Right renal pelvis (tissue), 4 donors: ENCODE results near the gene UNC79. TPM values are rescaled to one million over a fixed set of nuclear protein-coding genes. Genes with fewer than 3 reads are reported as not detected.

Experiments used
- DNase-seq, 4 donors: peaks; one replicate each; pipeline ENCODE4 v3.0.0-alpha.2; 2013; ENCODE audit warnings: low read depth in 4 of 4, low spot score in 3 of 4, missing footprints in 1 of 4
- polyA plus RNA-seq, 4 donors: library from polyadenylated mRNA; unstranded; fragments of 120-200 nt; gene quantifications; one replicate each; pipeline ENCODE4 v1.2.1, GENCODE V29; 2013; ENCODE audit not compliant: insufficient read length in 4 of 4

The UNC79 gene
- polyA plus RNA-seq, 4 donors: 0.84 to 0.99 (median 0.87) TPM

DNA sequence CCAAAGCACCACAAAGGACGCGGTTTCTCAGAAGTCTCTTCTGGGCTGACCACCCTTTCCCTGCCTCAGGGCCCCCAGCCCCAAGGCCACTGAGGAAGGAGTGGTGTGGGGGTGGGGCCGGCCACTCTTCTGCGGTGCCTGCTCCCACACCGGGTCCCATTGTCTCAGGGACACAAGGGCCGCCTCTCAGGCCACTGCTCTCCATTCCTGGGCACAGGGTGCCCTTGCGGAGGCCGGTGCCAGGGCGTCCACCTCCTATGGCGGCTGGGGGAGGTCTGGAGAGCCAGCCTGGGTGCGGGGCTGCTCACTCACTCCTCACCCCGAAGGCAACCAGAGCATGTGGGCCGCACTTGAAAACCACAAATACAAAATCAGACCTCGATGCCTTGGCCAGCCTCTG is 313.4 kb downstream of the UNC79 start:
- no peak for DNase-seq

DNA sequence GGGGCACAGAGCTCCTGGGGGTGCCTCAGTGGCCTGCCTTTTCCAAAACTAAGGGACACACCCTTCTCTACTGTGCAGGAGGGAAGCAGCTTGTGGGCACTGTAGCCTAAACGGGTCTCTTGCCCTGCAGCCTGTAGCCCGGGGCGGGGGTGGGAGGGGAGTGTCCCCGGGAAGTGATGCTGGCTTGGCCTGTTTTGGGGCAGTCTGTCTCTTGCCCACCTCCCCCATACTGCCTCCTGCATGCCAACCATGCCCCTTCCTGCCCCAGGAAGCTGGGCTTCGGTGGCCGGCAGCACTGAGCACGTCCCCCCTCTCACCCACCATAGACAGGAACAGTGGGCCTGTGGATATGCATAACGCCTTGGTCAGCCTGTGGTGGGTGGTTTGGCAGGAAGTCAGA is 314.1 kb downstream of the UNC79 start:
- no peak for DNase-seq

DNA sequence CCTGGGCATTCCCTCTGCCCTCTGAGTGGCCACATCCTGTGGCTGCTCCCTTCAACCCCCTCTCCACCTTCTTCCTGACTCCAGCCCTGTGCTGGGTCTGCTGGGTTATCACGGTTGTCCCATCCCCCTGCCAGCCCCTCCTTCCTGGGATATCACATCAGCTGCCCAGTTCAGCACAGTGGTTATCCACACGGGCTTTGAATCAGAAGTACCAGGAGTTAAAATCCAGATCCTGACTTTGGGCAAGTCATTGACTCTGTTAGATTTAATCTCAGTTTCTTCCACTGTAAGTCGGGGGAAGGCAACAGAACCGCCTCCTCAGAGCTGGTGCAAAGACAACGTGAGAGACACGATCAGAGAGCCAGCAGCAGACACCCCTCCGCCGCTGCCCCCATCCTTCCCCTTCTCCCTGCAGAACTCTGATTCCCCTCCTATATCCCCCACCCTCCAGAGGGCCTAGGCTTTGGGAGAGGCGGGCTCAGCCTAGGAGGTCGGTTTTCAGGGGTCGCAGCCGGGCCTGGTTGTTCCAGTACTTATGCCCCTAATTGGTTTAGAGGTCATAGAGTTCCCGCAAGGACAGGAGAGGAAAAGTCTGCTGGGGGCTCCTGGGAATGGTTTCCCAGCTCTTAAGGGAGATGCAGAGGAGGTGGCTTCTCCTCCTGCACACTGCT is 315.0 kb downstream of the UNC79 start:
- DNase-seq: no peak

DNA sequence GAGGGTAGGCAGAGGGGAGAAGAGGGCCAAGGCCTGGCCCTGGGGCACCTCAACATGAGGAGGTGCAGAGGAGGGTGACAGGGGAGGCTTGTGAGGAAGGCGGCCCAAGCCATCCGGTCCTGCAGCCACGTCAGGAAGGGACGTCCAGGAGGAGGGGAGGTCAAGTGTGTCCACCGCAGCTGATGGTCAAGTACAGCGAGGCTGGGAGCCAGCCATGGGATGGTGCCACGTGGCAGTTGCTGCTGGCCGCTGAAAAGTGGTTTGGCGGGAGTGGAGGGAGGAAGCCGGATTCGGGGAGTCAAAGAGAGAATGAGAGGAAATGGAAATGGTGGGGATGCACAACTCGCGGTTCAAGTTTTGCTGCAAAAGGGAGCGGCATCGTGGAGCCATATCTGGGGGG is 316.4 kb downstream of the UNC79 start:
- DNase-seq: no peak

DNA sequence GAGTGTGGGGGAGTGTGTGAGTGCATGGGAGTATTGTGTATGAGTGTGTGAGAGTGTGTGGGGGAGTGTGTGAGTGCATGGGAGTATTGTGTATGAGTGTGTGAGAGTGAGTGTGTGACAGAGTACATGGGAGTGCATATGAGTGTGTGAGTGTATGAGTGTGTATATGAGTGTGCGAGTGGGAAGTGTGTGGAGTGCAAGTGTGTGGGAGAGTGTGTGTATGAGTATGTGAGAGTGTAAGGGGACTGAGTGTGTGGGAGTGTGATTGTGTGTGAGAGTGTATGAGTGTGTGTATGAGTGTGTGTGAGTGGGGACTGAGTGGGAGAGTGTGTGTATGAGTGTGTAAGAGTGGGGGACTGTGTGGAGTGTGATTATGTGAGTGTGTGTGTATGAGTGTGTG is 316.8 kb downstream of the UNC79 start:
- no peak for DNase-seq

DNA sequence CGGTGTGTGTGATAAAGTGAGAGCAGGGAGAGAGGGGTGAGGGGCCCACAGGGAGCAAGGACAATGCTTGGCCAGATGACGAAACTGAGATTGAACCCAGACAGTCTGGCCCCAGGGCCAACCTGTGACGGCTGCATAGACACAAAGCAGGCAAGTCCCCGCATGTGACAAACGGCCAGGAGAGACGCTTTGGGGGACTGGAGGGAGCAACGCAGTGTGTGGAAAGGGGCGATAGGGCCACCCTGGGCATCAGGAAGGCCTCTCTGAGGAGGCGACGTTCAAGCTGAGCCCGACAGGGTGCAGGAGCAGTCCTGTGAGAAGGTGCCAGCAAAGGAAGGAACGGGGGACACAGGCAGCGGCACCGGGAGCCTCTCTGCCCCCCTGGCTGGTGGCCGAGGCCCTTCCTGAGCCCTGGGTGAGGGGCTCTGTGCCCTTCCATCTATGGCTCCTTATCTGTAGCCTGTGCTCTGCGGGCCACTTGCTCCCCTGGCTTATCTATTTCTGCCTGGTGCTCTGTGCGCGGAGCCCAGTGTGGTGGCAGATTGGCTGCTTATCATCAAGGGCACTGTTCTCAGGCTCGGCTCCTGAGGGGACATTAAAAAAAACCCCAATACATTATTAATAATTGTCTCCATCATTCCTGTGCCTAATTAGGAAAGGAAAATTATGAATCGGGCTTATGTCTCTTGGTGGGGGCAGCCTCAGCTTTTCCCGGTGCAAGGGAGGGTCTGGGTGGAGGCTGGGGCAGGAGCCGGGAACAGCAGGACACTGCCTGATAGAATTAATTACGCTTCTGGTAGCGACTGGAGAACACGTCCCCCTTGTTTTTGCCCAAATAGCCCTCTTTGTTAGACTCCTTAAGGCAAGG is 317.7 kb downstream of the UNC79 start:
- DNase-seq: no peak

DNA sequence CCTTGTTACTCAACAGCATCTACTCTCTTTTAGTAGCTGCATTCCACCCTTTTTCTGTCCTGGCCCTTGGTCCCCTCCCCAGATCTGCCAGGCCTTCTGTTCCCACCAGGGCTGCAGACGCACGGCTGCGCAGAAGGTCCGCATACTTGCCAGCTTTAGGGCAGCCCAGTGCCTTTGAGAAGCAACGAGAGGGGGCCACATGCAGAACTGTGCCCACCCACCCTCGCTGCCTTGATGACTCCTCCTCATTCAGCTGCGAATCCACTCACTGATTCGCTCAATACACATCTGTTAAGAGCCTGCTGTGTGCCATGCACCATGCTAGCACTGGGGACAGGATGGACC is 318.3 kb downstream of the UNC79 start:
- DNase-seq: no peak

DNA sequence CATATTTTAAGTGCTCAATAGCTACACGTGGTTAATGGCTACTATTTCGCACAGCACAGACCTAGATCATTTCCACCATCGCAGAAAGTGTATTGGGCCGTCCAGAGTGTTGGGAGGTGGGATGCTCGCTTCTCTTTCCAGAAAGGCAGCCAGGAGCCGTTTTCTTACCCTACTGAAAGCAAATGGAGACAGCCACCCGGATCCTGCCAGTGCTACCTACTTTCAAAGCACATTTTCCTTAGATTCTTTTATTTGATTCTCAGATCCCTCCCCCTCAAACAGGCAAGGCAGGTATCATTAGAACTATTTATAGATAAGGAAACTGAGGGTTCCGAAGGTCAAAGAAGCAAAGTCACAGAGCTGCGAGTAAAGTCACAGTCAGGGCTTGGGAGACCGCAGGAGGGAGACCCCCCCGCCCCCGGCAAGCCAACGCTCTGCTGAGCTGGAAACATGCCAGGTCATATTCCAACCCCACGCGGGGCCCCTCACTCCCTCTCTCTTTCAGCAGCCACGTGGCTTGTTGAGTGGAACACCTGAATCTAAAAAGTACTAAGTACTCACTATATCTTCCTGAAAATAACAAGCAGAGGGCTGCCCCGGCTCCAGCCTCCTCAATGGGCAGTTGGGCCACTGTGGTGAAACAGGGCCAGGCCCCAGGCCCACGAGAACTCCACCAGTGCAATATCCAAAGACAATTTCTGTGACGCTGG is 321.4 kb downstream of the UNC79 start:
- no peak for DNase-seq

DNA sequence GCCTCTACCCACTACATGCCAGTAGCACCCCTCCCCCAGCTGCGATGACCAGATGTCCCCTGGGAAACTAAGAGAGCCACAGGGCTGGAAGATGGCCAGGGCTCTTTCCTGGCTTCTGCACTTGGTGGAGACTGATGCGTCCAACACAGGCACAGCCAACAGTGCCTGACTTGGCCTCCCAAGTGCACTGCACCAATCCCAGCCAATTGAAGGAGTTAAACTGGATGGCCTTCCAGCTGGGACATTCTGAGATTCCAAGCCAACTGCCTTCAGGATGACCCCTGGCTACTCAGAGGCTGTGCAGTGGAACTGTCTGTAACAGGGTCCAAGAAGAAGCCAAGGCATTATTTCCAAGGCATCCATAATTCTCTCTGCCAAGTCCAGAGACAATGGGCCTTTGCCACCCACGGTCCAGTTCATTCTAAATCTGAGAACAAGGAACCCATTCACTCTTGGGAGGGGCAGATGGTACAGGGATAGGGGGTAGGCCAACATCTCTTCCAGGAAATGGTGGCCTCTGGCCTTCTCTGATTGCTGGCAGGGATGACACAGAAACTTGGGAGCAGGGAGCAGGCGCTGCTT is 322.3 kb downstream of the UNC79 start:
- DNase-seq: no peak

DNA sequence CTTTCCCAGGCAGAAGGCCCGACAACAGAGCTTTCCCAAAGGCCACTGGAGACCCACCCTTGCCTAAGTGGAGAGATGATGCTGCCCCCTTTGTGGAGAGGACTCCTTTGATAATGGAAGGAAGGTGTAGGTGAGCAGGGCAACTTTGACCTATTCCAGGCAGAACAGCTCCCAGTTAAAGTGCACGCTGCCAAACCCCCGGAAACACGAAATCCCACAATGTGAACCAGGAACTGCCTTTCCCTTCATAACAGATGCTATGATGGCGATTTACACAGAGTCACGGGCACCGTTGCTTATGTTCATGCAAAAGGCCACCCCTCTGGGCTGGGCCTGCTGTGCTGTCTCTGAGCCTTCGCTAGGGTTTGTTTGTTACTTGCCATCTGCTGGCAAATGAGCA is 322.9 kb downstream of the UNC79 start:
- no peak for DNase-seq

DNA sequence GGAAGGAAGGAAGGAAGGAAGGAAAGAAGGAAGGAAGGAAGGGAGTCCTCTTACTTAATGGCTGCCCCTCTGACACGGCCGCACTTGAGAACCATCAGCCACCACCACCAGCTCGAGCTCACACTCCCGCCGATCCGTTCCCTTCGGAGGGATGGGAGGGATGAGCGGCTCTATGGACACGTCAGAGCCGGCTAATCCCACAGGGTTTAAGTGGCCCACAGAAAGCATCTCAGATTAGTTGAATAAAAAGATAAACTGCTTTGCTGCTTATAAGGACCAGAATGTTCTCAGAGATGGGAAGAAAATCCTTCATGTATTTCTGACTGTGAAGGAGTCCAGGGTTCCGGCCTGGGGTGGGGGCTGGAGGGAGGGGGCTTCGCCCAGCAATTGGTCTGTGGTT is 326.5 kb downstream of the UNC79 start:
- no peak for DNase-seq

Other genes starting within 250 kb of the UNC79 start
- gene MOAP1, start 246.0 kb upstream of the UNC79 start, polyA plus RNA-seq: 10 to 100 TPM; 42.6 to 48.2 (median 45.5) TPM
- gene LYSET, start 245.6 kb upstream of the UNC79 start, polyA plus RNA-seq: 10 to 100 TPM; 39.3 to 46.6 (median 40.9) TPM
- gene GON7, start 223.9 kb upstream of the UNC79 start, polyA plus RNA-seq: 10 to 100 TPM; 20.6 to 23.7 (median 22.7) TPM
- gene UBR7, start 223.7 kb upstream of the UNC79 start, polyA plus RNA-seq: 10 to 100 TPM; 35.6 to 39.9 (median 38.9) TPM
- gene BTBD7, start 97.9 kb upstream of the UNC79 start, polyA plus RNA-seq: 10 to 100 TPM; 43.3 to 56.3 (median 53.2) TPM
- gene COX8C, start 83.8 kb upstream of the UNC79 start, polyA plus RNA-seq: under 1 TPM in 3 of 4 donors, not detected in 1; 0.45 to 0.66 (median 0.47) TPM